Central memory CD4-positive, alpha-beta T cell (primary cell): ENCODE measurements around the gene RAB2B.

Source experiments
- DNase-seq: peaks from one replicate; pipeline ENCODE4 v3.0.0; 2022
- total RNA-seq, 3 experiments: gene quantifications; one replicate each; lab custom pipeline; 2026; lab: John Stamatoyannopoulos, UW

RAB2B gene
- total RNA-seq: 35.0 to 48.0 (median 37.8) reads per million in 3 experiments

DNA sequence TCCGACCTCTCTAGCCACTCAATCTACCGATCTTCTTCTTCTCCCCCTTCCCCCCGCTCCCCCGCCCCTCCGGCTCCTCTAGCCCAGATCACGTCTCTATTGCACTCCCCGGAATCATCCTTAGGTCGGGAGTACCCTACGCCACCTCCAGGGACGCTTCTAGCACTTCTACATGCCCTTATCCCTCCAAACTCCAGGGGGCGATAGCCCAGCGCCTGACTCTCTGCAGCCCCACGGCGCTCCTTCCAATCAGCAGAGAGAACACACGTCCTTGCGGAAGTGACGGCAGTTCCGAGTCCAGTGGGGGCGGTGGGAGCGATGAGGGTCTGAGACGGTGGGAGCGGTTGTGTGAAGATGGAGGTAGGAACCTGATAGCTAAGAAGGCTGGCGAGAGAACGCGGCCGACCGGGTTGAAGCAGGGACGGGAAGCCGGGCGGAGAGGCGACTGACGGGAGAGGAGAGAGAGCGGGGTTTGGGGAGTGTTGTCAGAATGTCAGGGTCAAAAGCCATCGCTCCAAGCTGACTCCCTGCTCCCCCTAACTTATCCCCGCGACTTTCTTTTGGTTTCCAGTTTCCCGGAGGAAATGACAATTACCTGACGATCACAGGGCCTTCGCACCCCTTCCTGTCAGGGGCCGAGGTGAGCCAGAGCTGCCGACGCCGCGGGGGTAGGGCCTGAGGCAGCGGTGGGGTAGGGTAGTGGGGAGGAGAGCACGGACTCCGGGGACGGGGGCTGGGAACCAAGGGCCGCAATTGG lies at the start of gene RAB2B, which contains the start of gene TOX4:
TSS of gene RAB2B (minus strand) at position 35 of the 757 bp plus-strand sequence. CDS start 87 bp downstream, outside the sequence.
TSS of gene TOX4 (plus strand) at position 271 of the 757 bp plus-strand sequence. CDS start at position 355, 84 bp downstream.
- peak; percentile 98 for DNase-seq

DNA sequence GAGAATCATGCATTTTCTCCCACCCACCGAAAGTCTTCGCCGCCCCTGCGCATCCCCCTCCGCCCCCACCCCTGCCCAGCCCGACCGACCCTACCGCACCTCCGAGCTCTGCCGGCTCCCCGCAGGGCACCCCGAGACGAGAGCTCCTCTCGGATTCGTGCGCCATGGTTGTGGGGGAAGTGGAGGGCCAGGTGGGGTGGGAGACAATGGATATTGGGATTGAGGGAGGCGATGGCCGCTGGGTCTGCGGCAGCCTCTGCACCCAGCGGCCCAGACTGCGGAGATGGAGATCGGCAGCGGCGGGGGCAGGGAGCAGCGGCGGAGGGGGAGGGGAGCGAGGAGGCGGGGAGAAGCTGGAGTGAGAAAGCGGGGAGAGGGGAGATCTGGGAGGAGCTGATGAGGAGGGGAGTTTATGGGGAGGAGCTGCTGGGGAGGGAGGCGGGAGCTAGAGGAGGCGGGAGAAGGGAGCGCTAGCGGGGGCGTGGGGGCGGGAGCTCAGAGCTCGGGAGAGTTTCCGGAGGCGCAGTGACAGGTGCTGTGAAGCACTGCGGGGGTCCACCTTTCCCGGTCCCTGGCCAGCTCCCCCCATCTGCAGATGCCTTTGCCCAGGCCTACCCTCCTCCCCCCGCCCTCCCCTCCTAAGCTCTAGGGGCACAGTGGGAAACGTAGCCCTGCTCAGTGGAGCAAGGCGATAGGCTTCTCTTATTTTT lies 49.4 kb upstream of the RAB2B start, which contains the start of gene SALL2:
TSS of gene SALL2 (minus strand) at position 385 of the 710 bp plus-strand sequence. CDS start at position 166, 219 bp downstream.
- DNase-seq: peak; percentile 33

DNA sequence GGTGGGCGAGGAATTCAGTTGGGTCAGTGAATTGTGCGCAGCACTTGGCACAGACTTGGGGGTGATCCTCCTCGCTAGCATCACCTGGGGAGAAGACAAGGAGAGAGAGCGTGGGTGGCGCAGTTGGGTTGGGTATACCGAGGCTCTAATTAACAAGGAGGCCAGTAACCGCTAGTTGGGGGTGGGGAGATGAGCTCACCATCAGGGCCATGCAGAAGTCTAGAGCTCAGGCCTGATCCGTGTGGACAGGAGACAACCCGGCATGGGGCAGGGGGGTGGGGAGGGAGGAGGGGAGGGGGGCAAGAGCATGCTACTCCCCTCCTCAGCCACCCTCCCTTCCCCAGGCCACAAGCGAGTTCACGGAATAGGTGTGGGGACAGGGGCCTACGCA lies 48.8 kb upstream of the RAB2B start:
- DNase-seq: no peak

DNA sequence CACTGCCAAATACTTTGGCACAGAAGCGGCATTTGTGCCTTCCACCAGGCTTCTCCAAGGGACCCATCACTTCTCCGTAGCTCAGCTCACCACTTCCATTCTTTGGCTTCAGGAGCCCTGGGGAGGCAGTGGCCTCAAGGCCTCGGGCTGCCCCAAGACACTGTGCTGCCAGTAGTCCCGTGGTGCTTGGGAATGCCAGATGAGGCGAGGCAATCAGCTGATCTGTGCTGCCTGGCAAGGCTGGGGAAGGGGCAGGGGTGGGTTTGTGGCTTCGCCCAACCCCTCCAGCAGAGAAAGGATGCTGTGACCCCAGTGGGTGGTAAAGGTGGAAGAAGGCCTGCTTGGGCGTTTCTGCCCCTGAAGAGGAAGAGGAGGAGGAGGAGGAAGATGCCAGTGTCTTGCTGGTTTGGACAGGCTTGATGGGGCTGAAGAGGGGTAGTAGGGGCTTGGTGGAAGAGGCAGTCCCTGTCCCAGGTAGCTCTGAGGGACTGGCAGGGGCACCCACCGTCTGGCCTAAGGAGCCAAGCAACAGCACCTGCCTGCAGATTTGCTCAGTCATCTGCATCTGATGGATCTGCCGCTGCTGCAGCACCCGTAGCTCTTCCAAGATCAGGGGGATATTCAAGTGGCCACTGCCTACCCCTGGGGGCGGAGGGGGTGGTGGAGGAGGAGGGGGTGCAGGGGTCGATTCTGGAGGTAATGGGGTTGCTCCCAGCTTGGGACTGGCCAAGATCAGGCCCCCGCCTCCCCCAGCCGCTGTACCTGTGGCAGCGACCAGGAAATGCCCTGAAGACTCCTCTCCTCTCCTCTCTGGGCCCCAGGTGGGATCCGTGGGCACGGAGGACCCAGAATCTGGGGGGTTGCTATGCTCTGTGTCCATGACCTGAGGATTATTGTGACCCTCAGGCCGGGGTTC lies 48.1 kb upstream of the RAB2B start:
- DNase-seq: no peak

DNA sequence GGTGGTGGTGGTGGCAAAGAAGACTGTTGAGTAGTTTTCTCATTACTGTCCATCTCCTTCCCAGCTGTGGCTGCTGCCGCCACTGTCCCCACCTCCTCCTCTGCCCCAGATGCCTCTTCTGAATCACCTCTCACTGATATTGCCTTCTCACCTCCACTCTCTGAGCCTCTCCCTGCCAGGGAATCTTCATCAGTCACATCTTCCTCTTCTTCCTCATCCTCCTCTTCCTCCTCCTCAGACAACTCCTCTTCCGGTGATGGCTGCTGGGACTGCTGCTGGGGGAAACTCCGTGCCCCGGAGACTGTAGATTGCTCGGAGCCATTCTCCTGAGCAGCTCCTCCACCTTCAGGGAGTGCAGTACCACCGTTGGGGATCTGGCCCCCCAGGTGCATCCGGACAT lies 46.4 kb upstream of the RAB2B start:
- DNase-seq: no peak

DNA sequence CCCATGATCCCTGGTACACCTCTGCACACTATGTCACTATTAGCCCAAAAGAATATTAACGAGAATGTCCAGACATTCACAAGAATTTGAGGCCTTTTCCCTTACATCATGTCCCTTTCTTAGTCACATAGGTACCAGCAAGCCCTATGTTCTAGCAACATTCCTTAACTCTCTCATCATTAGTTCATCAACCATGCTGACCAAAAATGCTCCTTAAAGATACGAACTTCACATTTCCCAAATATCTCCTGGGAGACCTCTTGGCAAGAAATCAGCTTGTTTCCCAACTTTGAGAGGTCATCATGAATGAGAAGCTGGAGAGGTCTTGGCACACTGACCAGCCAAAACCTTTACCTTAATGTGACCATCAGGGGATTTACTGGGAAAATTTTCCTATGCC lies 44.7 kb upstream of the RAB2B start:
- no peak for DNase-seq

DNA sequence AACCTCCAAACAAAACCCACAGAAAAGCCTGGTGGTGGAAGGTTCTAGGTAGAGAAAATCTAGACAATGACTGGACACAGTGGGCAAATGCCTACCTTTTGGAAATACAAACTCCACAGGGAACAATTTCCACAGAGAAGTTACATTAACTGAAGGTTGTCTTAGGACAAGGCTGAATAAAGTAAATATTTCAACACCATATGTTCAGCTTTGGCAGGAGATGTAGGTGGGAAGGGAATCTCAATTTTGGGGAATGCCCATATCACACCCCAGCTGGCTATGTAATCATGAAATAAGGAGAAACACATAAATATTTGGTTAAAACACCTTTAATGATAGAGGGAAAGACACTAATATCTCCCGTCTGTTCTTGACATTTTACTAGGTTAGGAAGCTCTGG lies 44.0 kb upstream of the RAB2B start:
- DNase-seq: no peak

DNA sequence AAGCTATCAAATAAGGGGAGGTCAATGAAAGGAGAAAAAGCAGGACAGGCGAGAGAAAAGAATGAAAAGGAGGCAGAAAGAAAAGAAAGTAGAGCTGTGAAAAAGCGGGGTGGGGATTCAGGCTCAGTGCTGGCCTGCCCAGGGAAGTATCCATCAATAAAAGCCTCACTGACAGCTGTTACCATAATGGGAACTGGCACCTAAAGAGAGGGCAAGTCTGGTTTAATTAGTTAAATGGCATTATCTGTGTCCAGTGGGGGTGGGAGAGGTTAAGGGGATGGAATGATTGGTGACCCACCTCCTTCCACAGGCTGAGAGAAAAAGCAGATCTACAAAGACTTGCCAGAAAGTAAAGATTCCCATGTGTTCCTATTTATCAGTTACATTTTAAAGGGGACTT lies 42.0 kb upstream of the RAB2B start:
- DNase-seq: no peak

DNA sequence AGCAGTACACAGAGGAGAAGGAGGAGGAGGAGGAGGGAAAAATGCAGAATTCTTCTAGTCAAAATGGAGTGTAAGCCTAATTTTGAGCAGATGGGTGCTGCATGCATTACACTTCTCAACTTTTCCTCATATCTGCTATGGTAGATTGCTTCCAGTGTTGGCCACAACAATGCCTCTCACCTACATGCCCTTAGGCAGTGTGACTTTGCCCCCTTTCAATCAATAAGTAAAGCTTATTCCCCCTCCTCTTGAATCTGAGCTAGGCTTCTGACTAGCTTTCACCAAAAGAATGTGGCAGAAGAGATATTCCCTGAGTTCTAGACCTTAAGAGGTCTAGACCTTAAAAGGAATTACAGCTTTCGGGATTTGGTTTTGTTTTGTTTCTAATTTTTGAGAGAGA lies 37.6 kb upstream of the RAB2B start:
- DNase-seq: no peak

DNA sequence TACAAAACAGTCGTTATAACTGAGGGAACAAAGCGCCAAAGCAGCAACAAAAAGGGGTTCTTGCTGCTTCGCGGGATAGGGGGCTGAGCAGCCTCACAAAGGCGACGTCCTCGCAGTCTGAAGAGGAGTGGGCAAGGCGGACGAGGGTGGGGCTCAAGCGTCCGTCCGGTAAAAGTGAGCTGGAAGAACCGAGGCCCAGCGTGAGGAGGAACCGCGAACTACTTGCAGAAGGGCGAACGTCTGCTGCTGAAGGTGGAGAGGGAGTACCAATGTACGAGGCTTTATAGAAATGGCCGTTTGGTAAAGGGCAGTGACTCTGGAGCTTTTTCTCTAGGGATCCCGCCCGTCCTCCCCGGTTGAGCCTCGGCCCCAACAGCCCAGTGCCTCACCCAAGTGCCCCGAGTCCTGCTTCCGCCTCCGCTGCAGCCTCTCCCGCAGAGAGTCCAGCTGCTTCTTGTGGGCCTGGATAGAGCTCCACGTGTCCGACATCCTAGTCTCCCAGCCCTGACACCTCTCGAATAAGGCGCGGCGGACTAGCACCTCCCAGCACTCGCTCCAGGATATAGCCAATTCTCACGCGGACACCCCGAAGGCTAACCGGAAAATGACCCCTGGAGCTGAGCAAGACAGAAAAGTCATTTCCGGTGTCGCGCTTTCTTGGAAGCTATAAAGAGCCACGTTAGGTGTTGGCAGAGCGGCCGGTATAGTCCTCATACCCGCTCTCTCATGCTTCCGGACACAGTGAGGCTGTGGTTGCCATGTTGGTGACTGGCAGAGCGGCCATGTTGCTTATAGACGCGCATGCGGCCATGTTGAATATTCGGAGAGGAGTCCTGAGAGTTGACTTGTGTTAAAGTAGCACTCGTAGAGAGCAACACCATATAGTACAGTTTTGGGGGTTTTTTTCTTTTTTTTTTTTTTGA lies 34.2 kb upstream of the RAB2B start, which contains the start of gene METTL3:
TSS of gene METTL3 (minus strand) at position 606 of the 923 bp plus-strand sequence. CDS start at position 489, 117 bp downstream.
- peak; percentile 93 for DNase-seq

DNA sequence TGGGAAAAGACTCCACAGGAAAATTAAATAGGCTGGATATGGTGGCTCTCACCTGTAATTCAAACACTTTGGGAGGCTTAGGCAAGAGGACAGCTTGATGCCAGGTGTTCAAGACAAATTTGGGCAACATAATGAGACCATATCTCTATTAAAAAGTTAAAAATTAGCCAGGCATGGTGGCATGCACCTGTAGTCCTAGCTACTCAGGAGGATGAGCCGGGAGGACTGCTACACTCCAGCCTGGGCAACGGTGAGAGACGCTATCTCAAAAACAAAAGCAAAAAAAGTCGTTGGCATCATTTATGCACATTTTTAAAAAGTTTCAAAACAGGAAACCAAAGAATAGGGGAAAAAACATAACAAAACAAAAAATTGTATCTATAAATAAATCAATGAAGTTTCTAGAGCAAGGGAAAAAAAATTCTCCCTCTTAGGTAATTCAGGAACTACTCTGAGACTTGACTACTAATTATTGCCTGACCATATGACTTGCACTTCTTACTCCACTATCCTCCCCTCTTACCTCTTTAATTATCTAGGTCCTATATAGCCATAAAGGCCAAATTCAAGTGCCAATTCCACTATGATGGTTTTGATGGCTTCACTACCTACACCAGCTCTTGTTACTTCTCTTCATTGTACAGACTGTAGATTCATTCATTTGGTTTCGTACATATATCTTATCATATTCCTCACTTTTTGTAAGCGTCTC lies 32.8 kb upstream of the RAB2B start:
- no peak for DNase-seq

DNA sequence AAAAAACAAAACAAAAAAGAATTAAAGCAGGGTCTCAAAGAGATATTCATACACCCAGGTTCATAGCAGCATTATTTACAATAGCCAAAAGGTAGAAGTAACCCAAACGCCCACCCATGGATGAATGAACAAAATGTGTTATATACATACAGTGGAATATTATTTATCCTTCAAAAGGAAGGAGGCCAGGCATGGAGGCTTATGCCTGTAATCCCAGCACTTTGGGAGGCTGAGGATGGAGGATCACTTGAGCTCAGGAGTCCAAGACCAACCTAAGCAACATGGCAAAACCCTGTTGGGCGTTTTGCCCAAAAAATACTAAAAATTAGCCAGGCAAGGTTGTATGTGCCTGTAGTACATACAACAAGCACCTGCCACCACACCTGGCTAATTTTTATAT lies 29.8 kb upstream of the RAB2B start:
- no peak for DNase-seq

DNA sequence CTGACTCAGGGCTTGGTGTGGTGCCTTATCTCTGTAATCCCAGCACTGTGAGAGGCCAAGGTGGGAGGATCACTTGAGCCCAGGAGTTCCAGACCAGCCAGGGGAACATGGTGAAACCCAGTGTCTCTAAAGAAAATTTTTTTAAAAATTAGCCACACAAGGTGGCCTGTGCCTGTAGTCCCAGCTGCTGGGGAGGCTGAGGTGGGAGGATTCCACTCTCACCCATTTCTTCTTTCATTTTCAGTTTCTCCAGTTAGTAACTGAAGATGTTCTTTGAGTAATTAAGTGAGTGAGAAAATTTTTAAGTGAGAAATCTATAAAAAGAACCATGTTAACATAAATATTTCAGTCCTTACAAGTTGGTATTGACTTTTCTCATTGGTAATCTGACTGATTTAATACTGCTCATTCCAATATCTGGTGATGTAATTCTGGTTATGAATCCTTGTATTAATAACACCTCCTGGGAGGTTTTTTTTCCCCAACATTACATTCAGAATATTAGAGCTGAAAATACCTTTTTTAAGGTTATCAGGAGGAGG lies 28.3 kb upstream of the RAB2B start:
- DNase-seq: no peak

DNA sequence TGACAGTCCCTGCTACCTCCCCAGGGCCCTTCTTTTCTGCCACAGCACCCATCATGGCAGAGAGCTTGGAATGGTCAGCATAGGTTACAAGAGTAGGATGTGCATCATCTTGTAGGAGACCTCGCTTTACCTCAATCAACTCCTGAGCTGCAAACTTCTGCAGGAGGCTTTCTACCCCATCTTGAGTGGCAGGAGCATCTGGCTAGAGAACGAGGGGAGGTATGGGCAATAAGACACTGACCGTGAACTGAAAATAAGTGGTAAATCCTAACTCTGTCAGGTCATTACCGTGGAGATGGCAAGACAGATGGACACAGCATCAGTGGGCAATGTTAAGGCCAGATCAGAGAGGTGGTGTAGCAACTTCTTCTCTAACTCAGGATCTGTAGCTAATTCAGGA lies 26.6 kb upstream of the RAB2B start:
- no peak for DNase-seq

DNA sequence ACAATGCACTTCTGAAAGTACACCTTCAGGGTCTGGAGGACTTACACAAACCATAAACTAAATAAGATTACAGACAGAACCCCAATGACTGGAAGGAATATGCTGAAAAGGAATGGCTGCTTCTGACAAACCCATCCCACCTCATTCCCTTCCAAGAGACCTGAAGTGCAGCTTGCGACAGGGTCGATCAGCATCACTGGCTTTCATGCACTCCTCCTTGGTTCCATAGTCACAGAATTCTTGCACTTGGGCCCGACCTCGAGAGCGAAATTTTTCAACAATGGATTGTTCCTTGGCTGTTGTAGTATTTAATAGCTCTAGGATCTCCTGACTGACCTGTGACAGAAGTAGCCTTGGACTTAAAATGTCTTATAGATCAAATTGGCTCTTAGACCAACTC lies 24.8 kb upstream of the RAB2B start:
- no peak for DNase-seq

DNA sequence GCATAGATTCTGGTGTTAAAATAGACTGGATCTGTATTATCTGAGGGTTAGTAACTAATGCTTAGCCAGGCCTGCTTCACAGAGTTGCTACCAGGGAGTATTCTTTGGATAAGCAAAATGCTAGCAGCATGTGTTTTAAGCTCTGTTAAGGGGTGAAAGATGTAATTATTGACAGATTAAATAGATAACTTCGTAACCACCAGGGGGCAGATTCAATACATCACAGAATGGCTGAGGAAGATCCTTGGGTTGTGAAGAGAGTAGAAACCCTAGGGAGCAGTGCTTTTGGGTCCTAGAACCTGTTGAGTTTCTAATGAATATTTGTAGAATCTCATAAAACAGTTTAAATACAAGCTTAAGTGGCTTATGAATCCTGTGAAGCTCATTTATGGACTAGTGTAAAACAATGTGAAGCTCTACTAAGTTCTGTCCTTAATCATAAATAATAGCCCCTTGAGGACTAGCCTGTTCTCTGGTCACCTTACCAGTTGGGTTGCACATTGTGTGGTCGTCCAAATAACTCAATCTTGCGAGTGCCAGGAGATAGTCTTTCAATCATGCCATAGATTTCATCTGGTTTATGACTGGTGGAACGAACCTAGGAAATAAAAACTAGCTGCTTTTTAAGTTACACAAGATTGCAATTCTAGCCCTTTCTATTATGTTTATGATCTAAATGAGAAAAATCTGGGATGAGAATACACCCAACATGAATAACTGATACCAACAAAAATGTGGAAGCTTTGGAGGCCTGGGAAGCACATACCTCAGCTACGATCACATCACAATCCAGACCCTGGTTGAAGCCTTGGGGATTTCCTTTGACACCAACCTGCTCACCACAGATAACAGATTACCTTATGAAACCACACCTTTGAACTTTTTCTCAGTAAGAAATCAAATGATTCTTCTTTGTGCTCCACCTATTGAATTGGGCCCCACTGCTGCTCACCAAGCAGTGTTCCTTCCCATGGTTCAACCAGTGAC lies 22.1 kb upstream of the RAB2B start:
- DNase-seq: peak; percentile 53

DNA sequence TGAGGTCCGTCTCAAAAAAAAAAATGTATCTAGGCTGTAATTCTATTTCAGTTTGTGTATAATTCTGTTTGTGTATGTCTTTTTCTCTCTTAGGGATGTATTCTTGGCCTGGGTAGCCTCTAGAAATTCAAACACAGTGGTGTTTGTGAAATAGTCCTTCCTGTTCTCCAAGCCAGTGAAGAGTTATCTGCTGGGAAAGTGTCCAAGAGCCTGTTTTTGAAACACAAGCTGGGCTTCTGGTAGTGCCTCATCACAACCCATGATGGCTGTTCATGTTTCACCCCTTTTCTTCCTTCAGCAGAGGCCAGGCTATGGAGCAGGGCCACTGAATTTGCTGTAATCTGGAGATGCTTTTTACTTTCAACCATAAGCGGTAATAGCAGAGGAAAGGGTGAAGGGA lies 19.7 kb upstream of the RAB2B start:
- DNase-seq: no peak

DNA sequence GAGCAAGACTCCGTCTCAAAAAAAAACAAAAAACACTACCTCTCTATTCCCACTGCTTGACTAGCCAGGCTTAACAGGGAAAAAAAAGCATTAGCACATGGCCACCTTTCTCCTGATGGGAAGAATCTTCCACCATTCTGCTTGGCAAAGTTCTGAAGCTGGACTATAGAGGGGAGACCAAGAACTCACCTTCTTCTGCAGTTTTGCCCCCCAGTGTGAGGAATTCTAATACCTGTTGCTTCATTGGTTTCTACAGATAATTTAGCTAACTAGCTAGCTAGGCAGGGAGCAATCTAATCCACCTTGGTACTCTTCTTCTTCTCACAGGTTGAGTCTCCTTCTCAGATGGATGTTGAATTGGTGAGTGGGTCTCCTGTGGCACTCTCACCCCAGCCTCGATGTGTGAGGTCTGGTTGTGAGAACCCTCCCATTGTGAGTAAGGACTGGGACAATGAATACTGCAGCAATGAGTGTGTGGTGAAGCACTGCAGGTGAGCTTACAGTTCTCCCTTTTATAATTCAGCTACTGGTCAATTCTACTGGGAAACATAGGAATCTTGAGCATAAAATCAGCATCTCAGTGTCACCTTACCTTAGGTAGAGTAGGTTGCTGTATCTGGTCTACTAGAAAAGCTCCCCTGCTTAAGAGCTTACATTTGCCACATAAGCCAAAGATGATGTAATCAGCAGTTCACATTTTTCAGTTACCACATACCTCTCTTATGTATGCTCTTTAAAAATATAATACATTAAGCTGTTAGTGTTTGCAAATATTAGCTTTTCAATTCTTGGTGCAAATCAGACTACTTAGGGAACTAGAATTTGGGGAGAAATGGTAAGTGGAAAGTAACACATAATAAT lies 18.4 kb upstream of the RAB2B start:
- no peak for DNase-seq
